ENCODE results near the gene ATOX1. TPM values are rescaled to one million over a fixed set of nuclear protein-coding genes. Genes with fewer than 3 reads are reported as not detected.

ATOX1 gene
- polyA plus RNA-seq, 1 of the 3 experiments (the other 2 are of a cell fraction): 497 TPM

DNA sequence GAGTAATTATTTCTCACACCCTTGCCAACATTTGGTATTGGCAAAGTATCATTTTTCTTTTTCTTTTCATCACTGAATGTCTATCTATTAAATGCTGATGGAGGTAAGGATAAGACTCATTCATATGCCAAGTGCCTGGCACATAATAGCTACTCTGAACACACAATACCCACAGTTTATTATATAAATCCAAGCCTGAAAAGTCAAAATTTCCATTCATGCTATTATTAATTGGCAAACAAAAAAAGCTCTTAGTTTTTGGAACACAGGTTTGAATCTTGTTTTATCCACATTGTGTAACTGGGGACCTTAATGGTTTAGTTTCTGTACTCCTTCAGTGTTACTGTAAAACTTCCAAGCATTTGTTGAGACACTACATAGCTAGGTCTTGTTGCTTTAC, 6.4 kb upstream of the ATOX1 start:
- Histone ChIP-seq H3K79me2 (ENCODE audit: insufficient read depth) (no peaks in the 10 kb centered on the region), H3K9me2 (no peaks in the 10 kb centered on the region), H3K4me1 (ENCODE audit: control insufficient read depth in 1 of 2, insufficient read depth in 2 of 2, low read depth in 1 of 2, low read length in 1 of 2) (no peaks in the 10 kb centered on the region), H3K4me2 (no peak overlapping the region), H3K4me3 (ENCODE audit: low read depth in 2 of 2, low read length in 1 of 2) (no peak overlapping the region), H3K27ac (ENCODE audit: low read depth in 2 of 2, low read length in 1 of 2) (no peak overlapping the region), H3F3A (replicated peaks; ENCODE audit: insufficient read depth) (no peaks in the 10 kb centered on the region), H3K9me3 (no peaks in the 10 kb centered on the region), H4K20me1 (ENCODE audit: insufficient read depth) (no peaks in the 10 kb centered on the region), H3K36me3 (replicated peaks in 1 of 2; ENCODE audit: control insufficient read depth in 1 of 2, insufficient read depth in 2 of 2, low read length in 1 of 2) (no peaks in the 10 kb centered on the region), H2AFZ (ENCODE audit: low read depth) (no peak overlapping the region), H3K9ac (no peak overlapping the region), H3K27me3 (ENCODE audit: insufficient read depth) (no peaks in the 10 kb centered on the region)
- ChIA-PET CTCF (interaction anchor here (0.8 to 5.8 kb wide), 3 partner anchors 25 to 317 kb away, joined by 3 to 27 read pairs (median 4); partner anchors contain the start of gene SLC36A1), POLR2A (no interaction called here)
- no peak for DNase-seq
- no peak for TF ChIP-seq FOXJ3 (CRISPR knock-in tag; IDR thresholded peaks at IDR 0.05)
- TF ChIP-seq, protein P1, sequence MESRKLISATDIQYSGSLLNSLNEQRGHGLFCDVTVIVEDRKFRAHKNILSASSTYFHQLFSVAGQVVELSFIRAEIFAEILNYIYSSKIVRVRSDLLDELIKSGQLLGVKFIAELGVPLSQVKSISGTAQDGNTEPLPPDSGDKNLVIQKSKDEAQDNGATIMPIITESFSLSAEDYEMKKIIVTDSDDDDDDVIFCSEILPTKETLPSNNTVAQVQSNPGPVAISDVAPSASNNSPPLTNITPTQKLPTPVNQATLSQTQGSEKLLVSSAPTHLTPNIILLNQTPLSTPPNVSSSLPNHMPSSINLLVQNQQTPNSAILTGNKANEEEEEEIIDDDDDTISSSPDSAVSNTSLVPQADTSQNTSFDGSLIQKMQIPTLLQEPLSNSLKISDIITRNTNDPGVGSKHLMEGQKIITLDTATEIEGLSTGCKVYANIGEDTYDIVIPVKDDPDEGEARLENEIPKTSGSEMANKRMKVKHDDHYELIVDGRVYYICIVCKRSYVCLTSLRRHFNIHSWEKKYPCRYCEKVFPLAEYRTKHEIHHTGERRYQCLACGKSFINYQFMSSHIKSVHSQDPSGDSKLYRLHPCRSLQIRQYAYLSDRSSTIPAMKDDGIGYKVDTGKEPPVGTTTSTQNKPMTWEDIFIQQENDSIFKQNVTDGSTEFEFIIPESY (IDR thresholded peaks at IDR 0.05; ENCODE audit: borderline replicate concordance, low read depth): no peak
- no peak for TF ChIP-seq NFIC (IDR thresholded peaks at IDR 0.05; ENCODE audit: borderline replicate concordance)
- TF ChIP-seq, protein P2, sequence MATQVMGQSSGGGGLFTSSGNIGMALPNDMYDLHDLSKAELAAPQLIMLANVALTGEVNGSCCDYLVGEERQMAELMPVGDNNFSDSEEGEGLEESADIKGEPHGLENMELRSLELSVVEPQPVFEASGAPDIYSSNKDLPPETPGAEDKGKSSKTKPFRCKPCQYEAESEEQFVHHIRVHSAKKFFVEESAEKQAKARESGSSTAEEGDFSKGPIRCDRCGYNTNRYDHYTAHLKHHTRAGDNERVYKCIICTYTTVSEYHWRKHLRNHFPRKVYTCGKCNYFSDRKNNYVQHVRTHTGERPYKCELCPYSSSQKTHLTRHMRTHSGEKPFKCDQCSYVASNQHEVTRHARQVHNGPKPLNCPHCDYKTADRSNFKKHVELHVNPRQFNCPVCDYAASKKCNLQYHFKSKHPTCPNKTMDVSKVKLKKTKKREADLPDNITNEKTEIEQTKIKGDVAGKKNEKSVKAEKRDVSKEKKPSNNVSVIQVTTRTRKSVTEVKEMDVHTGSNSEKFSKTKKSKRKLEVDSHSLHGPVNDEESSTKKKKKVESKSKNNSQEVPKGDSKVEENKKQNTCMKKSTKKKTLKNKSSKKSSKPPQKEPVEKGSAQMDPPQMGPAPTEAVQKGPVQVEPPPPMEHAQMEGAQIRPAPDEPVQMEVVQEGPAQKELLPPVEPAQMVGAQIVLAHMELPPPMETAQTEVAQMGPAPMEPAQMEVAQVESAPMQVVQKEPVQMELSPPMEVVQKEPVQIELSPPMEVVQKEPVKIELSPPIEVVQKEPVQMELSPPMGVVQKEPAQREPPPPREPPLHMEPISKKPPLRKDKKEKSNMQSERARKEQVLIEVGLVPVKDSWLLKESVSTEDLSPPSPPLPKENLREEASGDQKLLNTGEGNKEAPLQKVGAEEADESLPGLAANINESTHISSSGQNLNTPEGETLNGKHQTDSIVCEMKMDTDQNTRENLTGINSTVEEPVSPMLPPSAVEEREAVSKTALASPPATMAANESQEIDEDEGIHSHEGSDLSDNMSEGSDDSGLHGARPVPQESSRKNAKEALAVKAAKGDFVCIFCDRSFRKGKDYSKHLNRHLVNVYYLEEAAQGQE (IDR thresholded peaks at IDR 0.05; ENCODE audit: low read depth, low read length): no peak

- POLR2A ChIA-PET: interaction anchor here (0.8 to 2.1 kb wide), 2 partner anchors 9 to 13 kb away, joined by 3 to 10 read pairs; partner anchors contain the start of gene G3BP1
- peak overlapping the region; percentile 73 to 85 for H3K4me3 ChIP-seq (ENCODE audit: low read depth in 2 of 2, low read length in 1 of 2)
- H3K9ac ChIP-seq: peak overlapping the region; percentile 86
- no peaks in the 10 kb centered on the region for H3K9me3 ChIP-seq
- H3K27me3 ChIP-seq (ENCODE audit: insufficient read depth): no peaks in the 10 kb centered on the region
- no peaks in the 10 kb centered on the region for H4K20me1 ChIP-seq (ENCODE audit: insufficient read depth)
- H3K27ac ChIP-seq (ENCODE audit: low read depth in 2 of 2, low read length in 1 of 2): peak overlapping the region; percentile 48 to 59; a peak in 2 of 4 replicates
- 0% methylated on average over 11 of the region's 11 CpGs for WGBS (ENCODE audit: low lambda C conversion rate)
- H3K4me1 ChIP-seq (ENCODE audit: control insufficient read depth in 1 of 2, insufficient read depth in 2 of 2, low read depth in 1 of 2, low read length in 1 of 2): peaks cover 0 to 17% of the 10 kb centered on the region in 2 experiments; a peak in 1 of 4 replicates
- H3F3A ChIP-seq (replicated peaks; ENCODE audit: insufficient read depth): no peaks in the 10 kb centered on the region
- peaks cover under 1 to 9% of the 10 kb centered on the region in 2 experiments for H3K36me3 ChIP-seq (replicated peaks in 1 of 2; ENCODE audit: control insufficient read depth in 1 of 2, insufficient read depth in 2 of 2, low read length in 1 of 2)
- peaks cover 48% of the 10 kb centered on the region for H3K79me2 ChIP-seq (ENCODE audit: insufficient read depth)
- H3K4me2 ChIP-seq: peak overlapping the region; percentile 92
- H2AFZ ChIP-seq (ENCODE audit: low read depth): peak overlapping the region; percentile 88; the same call in 1 of the 2 replicates
- H3K9me2 ChIP-seq: no peaks in the 10 kb centered on the region
- no peak for DNase-seq
- CTCF ChIA-PET: interaction anchor here (1.2 to 3.5 kb wide), 5 partner anchors 12 to 99 kb away, joined by 3 to 28 read pairs (median 9); partner anchors contain the start of gene G3BP1
- TF ChIP-seq USF1 (IDR thresholded peaks at IDR 0.05; ENCODE audit: borderline replicate concordance, low read depth): no peak
- TF ChIP-seq CHD2 (IDR thresholded peaks at IDR 0.05; ENCODE audit: low read length, partially characterized antibody): no peak
- no peak for TF ChIP-seq FOSL2 (IDR thresholded peaks at IDR 0.05; ENCODE audit: borderline replicate concordance, low read depth)
- TF ChIP-seq, protein P1 (IDR thresholded peaks at IDR 0.05; ENCODE audit: borderline replicate concordance, low read depth): no peak
- TF ChIP-seq, protein P3, sequence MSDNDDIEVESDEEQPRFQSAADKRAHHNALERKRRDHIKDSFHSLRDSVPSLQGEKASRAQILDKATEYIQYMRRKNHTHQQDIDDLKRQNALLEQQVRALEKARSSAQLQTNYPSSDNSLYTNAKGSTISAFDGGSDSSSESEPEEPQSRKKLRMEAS (IDR thresholded peaks at IDR 0.05; ENCODE audit: low read depth): no peak
- TF ChIP-seq EZH2phosphoT487 (IDR thresholded peaks at IDR 0.05; ENCODE audit: borderline replicate concordance, low read depth): no peak
- TF ChIP-seq FOXM1 (IDR thresholded peaks at IDR 0.05; ENCODE audit: low read depth): no peak
- TF ChIP-seq RAD21 (IDR thresholded peaks at IDR 0.05; ENCODE audit: low read length): no peak
- TF ChIP-seq, protein P4, sequence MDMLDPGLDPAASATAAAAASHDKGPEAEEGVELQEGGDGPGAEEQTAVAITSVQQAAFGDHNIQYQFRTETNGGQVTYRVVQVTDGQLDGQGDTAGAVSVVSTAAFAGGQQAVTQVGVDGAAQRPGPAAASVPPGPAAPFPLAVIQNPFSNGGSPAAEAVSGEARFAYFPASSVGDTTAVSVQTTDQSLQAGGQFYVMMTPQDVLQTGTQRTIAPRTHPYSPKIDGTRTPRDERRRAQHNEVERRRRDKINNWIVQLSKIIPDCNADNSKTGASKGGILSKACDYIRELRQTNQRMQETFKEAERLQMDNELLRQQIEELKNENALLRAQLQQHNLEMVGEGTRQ (IDR thresholded peaks at IDR 0.05; ENCODE audit: borderline replicate concordance, low read depth, low read length): no peak
- no peak for TF ChIP-seq SMC3 (IDR thresholded peaks at IDR 0.05; ENCODE audit: low read depth, low read length)
- no peak for TF ChIP-seq RFX5 (IDR thresholded peaks at IDR 0.05; ENCODE audit: low read length)
- no peak for TF ChIP-seq TCF12 (IDR thresholded peaks at IDR 0.05)
- no peak for TF ChIP-seq SIN3A (IDR thresholded peaks at IDR 0.05; ENCODE audit: borderline replicate concordance, low read depth, low read length)
Measured at GRCh38 chr5:151758141-151758429, 346 bp downstream of the ATOX1 start.

Measured in SK-N-SH (cell line).